HCT116 (cell line): ENCODE data around the gene ANKRD23.

Experiments
- CEBPB ChIP-seq: IDR thresholded peaks from 2 replicates; pipeline ENCODE4 v1.6.1; 2012; ENCODE audit warnings: low read depth
- EZH2 ChIP-seq: fragments of 200-600 bp; sonication (generic); IDR thresholded peaks from 2 replicates; pipeline ENCODE4 v1.6.1; 2017; ENCODE audit warnings: antibody characterized with exemption, mixed run types
- EZH2phosphoT487 ChIP-seq: fragments of 200-600 bp; IDR thresholded peaks from 2 replicates; pipeline ENCODE4 v1.6.1; 2018; ENCODE audit warnings: antibody characterized with exemption, borderline replicate concordance
- POLR2A ChIP-seq: IDR thresholded peaks from 2 replicates; pipeline ENCODE4 v1.7.0; 2011; ENCODE audit warnings: borderline replicate concordance; ENCODE audit not compliant: insufficient read depth, insufficient read length; ENCODE audit errors: extremely low read depth
- POLR2AphosphoS5 ChIP-seq: IDR thresholded peaks from 2 replicates; pipeline ENCODE4 v1.6.1; 2011; ENCODE audit warnings: mild to moderate bottlenecking, low read depth, low read length, moderate library complexity
- REST ChIP-seq: IDR thresholded peaks from 2 replicates; pipeline ENCODE4 v1.6.1; 2012; ENCODE audit warnings: low read depth
- SP1 ChIP-seq: IDR thresholded peaks from 2 replicates; pipeline ENCODE4 v1.6.1; 2012; ENCODE audit warnings: low read depth
- SRF ChIP-seq: IDR thresholded peaks from 2 replicates; pipeline ENCODE4 v1.6.1; 2012; ENCODE audit warnings: low read depth
- YY1 ChIP-seq: IDR thresholded peaks from 2 replicates; pipeline ENCODE4 v1.6.1; 2011; ENCODE audit warnings: low read length, low read depth, moderate library complexity, mild to moderate bottlenecking; ENCODE audit not compliant: insufficient replicate concordance; ENCODE audit errors: extremely low read depth
- TF ChIP-seq, protein P1 (sequence below), 3 experiments: fragments of 200-600 bp in 1 of 3; sonication (generic) in 1 of 3; IDR thresholded peaks in 2 of 3; conservative IDR thresholded peaks in 1 of 3; 2 replicates each; pipeline ENCODE4 v1.5.1; 2012 to 2017; ENCODE audit warnings: low read depth in 2 of 3, low read length in 2 of 3, antibody characterized with exemption in 1 of 3, borderline replicate concordance in 1 of 3, control low read depth in 1 of 3, mild to moderate bottlenecking in 1 of 3, mixed read lengths in 1 of 3, mixed run types in 1 of 3, moderate library complexity in 1 of 3; ENCODE audit not compliant: insufficient read depth in 1 of 3

GRCh38 chr2:96831679-96832078 lies 12.1 kb downstream of the ANKRD23 start:
- TF ChIP-seq, protein P1, sequence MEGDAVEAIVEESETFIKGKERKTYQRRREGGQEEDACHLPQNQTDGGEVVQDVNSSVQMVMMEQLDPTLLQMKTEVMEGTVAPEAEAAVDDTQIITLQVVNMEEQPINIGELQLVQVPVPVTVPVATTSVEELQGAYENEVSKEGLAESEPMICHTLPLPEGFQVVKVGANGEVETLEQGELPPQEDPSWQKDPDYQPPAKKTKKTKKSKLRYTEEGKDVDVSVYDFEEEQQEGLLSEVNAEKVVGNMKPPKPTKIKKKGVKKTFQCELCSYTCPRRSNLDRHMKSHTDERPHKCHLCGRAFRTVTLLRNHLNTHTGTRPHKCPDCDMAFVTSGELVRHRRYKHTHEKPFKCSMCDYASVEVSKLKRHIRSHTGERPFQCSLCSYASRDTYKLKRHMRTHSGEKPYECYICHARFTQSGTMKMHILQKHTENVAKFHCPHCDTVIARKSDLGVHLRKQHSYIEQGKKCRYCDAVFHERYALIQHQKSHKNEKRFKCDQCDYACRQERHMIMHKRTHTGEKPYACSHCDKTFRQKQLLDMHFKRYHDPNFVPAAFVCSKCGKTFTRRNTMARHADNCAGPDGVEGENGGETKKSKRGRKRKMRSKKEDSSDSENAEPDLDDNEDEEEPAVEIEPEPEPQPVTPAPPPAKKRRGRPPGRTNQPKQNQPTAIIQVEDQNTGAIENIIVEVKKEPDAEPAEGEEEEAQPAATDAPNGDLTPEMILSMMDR (IDR thresholded peaks at IDR 0.05 in 2 of 3, conservative IDR thresholded peaks at IDR 0.05 in 1 of 3; ENCODE audit: borderline replicate concordance in 1 of 3, insufficient read depth in 1 of 3, low read depth in 2 of 3, low read length in 2 of 3) = no peak
- TF ChIP-seq EZH2 = no peak
- peak; percentile 40 for TF ChIP-seq REST
- no peak for TF ChIP-seq SRF
- TF ChIP-seq POLR2A = no peak
- no peak for TF ChIP-seq YY1
- TF ChIP-seq SP1 = no peak
- no peak for TF ChIP-seq EZH2phosphoT487
- TF ChIP-seq CEBPB = no peak
- TF ChIP-seq POLR2AphosphoS5 = no peak
